HepG2 (cell line): ENCODE results near the gene SHISA5. TPM values are rescaled to one million over a fixed set of nuclear protein-coding genes. Genes with fewer than 3 reads are reported as not detected.

ENCODE experiments used
- DNMT3B ChIP-seq: conservative IDR thresholded peaks from 2 replicates; pipeline ENCODE4 v1.6.1; 2016; ENCODE audit warnings: missing biosample characterization, control low read depth
- PAX8 ChIP-seq: sonication (generic); formaldehyde crosslinking; IDR thresholded peaks from 2 replicates; pipeline ENCODE4 v1.8.0; 2022; ENCODE audit warnings: mild to moderate bottlenecking, missing genetic modification reagents, borderline replicate concordance
- POLR2A ChIP-seq, 2 experiments: IDR thresholded peaks; 2 replicates each; pipeline ENCODE4 v1.6.1; 2011; ENCODE audit warnings: low read depth in 2 of 2, low read length in 2 of 2, mild to moderate bottlenecking in 1 of 2, moderate library complexity in 1 of 2; ENCODE audit not compliant: insufficient read depth in 1 of 2
- REPIN1 ChIP-seq: sonication (generic); formaldehyde crosslinking; IDR thresholded peaks from 2 replicates; pipeline ENCODE4 v1.8.0; 2022; ENCODE audit warnings: missing genetic modification reagents, low read depth, mild to moderate bottlenecking, borderline replicate concordance
- RNF2 ChIP-seq: fragments of 450-650 bp; conservative IDR thresholded peaks from 2 replicates; pipeline ENCODE4 v1.6.1; 2016; ENCODE audit warnings: low read depth
- SMARCC2 ChIP-seq: fragments of 450-650 bp; IDR thresholded peaks from 2 replicates; pipeline ENCODE4 v1.6.1; 2017; ENCODE audit warnings: antibody characterized with exemption, mild to moderate bottlenecking
- ZNF605 ChIP-seq: sonication (generic); formaldehyde crosslinking; IDR thresholded peaks from 2 replicates; pipeline ENCODE4 v1.8.0; 2022; ENCODE audit warnings: mild to moderate bottlenecking, missing genetic modification reagents
- ZNF747 ChIP-seq: sonication (generic); formaldehyde crosslinking; IDR thresholded peaks from 2 replicates; pipeline ENCODE4 v1.8.1; 2023; ENCODE audit warnings: missing genetic modification reagents, mild to moderate bottlenecking, borderline replicate concordance
- polyA plus RNA-seq, 8 experiments: library from polyadenylated mRNA; depleted of rRNA in 3 of 8; stranded (reverse) in 7 of 8; unstranded in 1 of 8; fragments of >200 nt; fragmentation: Illumina TruSeq in 4 of 8; extraction: Trizol in 4 of 8; gene quantifications; 2 replicates each; pipeline versions ENCODE4 v1.2.1 to v1.2.3, GENCODE V29; 2011 to 2016; ENCODE audit warnings: low read depth in 4 of 8, missing spikeins in 1 of 8, mixed read lengths in 1 of 8; ENCODE audit not compliant: insufficient read depth in 1 of 8
- total RNA-seq, 5 experiments: library from RNA; depleted of rRNA; stranded (reverse); fragments of >200 nt; fragmentation: Illumina TruSeq; extraction: Trizol; gene quantifications; 2 replicates each; pipeline ENCODE4 v1.2.3, GENCODE V29; 2016; ENCODE audit warnings: low read depth in 1 of 5
- TF ChIP-seq, protein P1 (sequence below): sonication (generic); formaldehyde crosslinking; IDR thresholded peaks from 2 replicates; pipeline ENCODE4 v1.4.0; 2020; ENCODE audit warnings: missing genetic modification reagents, borderline replicate concordance
- TF ChIP-seq, protein P2 (sequence below), 2 experiments: sonication (generic) in 1 of 2; formaldehyde crosslinking in 1 of 2; IDR thresholded peaks; 2 replicates each; pipeline versions ENCODE4 v1.6.1 to v1.9.0; 2014 to 2022; ENCODE audit warnings: antibody characterized with exemption in 1 of 2, borderline replicate concordance in 1 of 2, inconsistent platforms in 1 of 2, low read depth in 1 of 2, missing genetic modification reagents in 1 of 2
- TF ChIP-seq, protein P3 (sequence below): IDR thresholded peaks from 2 replicates; pipeline ENCODE4 v1.6.1; 2018; ENCODE audit warnings: missing genetic modification reagents, mild to moderate bottlenecking, missing compliant biosample characterization
- TF ChIP-seq, protein P4 (sequence below): sonication (generic); formaldehyde crosslinking; IDR thresholded peaks from 2 replicates; pipeline ENCODE4 v1.5.0; 2020; ENCODE audit warnings: missing genetic modification reagents, mild to moderate bottlenecking, borderline replicate concordance
- TF ChIP-seq, protein P5 (sequence below): sonication (generic); formaldehyde crosslinking; IDR thresholded peaks from 2 replicates; pipeline ENCODE4 v1.8.1; 2023; ENCODE audit warnings: mild to moderate bottlenecking, missing genetic modification reagents

The SHISA5 gene
- total and polyA plus RNA-seq, 2 of the 13 experiments (the other 11 are each of a cell fraction or from before 2014, with no cell fraction given), result 75.8 to 91.4 TPM

DNA sequence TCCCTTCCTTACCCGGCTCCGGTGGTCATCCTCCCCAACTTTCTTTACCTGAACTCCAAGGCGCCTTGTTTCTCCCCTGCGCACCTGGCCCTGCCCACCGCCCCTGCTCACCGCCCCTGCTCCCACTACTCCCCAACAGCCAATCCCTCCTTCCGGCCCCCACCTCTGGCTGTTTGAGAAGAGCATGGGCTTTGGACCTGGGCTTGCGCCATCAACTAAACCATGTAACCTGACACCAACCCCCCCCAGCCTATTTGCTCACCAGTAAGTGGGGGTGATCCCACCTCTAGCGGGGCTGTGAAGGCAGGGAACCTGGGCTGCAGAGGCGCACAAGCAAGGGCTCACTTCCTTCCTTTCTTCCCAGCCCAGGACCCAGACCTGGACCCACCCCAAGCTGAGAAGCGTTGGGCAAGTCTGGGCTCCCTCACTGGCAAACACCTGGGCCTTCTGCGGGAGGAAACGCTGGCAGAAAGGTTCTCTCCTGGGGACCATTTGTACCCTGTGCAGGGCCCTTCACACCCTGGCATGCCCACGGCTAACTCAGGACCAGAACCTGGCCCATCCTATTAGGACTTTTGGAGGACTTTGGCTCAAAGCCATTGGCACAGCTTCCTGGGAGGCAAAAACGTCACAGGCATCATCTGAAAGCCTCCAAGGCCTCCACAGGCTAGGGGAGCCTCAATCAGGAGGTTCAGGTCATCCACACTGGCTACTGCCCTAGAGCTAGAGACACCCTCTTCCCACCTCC is 73.8 kb downstream of the SHISA5 start, which contains the start of gene PLXNB1 (continued):
- TF ChIP-seq, protein P1, sequence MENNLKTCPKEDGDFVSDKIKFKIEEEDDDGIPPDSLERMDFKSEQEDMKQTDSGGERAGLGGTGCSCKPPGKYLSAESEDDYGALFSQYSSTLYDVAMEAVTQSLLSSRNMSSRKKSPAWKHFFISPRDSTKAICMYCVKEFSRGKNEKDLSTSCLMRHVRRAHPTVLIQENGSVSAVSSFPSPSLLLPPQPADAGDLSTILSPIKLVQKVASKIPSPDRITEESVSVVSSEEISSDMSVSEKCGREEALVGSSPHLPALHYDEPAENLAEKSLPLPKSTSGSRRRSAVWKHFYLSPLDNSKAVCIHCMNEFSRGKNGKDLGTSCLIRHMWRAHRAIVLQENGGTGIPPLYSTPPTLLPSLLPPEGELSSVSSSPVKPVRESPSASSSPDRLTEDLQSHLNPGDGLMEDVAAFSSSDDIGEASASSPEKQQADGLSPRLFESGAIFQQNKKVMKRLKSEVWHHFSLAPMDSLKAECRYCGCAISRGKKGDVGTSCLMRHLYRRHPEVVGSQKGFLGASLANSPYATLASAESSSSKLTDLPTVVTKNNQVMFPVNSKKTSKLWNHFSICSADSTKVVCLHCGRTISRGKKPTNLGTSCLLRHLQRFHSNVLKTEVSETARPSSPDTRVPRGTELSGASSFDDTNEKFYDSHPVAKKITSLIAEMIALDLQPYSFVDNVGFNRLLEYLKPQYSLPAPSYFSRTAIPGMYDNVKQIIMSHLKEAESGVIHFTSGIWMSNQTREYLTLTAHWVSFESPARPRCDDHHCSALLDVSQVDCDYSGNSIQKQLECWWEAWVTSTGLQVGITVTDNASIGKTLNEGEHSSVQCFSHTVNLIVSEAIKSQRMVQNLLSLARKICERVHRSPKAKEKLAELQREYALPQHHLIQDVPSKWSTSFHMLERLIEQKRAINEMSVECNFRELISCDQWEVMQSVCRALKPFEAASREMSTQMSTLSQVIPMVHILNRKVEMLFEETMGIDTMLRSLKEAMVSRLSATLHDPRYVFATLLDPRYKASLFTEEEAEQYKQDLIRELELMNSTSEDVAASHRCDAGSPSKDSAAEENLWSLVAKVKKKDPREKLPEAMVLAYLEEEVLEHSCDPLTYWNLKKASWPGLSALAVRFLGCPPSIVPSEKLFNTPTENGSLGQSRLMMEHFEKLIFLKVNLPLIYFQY (CRISPR knock-in tag), result peak; percentile 68; the same call in 1 of the 2 replicates
- TF ChIP-seq ZNF747 (peak; percentile 94), DNMT3B (CRISPR knock-in tag) (no peak), REPIN1 (CRISPR knock-in tag) (peak; percentile 94), POLR2A (IDR thresholded peaks at IDR 0.05; ENCODE audit: insufficient read depth in 1 of 2, low read depth in 2 of 2, low read length in 2 of 2) (peak in 1 of 2 experiments; percentile 51; a peak in 2 of 4 replicates), RNF2 (no peak), SMARCC2 (0 out of 2 replicates have a peak, but pooled peaks have one; percentile 29), ZNF605 (peak; percentile 91), PAX8 (no peak)
- TF ChIP-seq, protein P2, sequence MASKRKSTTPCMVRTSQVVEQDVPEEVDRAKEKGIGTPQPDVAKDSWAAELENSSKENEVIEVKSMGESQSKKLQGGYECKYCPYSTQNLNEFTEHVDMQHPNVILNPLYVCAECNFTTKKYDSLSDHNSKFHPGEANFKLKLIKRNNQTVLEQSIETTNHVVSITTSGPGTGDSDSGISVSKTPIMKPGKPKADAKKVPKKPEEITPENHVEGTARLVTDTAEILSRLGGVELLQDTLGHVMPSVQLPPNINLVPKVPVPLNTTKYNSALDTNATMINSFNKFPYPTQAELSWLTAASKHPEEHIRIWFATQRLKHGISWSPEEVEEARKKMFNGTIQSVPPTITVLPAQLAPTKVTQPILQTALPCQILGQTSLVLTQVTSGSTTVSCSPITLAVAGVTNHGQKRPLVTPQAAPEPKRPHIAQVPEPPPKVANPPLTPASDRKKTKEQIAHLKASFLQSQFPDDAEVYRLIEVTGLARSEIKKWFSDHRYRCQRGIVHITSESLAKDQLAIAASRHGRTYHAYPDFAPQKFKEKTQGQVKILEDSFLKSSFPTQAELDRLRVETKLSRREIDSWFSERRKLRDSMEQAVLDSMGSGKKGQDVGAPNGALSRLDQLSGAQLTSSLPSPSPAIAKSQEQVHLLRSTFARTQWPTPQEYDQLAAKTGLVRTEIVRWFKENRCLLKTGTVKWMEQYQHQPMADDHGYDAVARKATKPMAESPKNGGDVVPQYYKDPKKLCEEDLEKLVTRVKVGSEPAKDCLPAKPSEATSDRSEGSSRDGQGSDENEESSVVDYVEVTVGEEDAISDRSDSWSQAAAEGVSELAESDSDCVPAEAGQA (IDR thresholded peaks at IDR 0.05; ENCODE audit: low read depth), result no peak
- TF ChIP-seq, protein P2 (CRISPR knock-in tag; IDR thresholded peaks at IDR 0.05; ENCODE audit: borderline replicate concordance), result no peak
- TF ChIP-seq, protein P3, sequence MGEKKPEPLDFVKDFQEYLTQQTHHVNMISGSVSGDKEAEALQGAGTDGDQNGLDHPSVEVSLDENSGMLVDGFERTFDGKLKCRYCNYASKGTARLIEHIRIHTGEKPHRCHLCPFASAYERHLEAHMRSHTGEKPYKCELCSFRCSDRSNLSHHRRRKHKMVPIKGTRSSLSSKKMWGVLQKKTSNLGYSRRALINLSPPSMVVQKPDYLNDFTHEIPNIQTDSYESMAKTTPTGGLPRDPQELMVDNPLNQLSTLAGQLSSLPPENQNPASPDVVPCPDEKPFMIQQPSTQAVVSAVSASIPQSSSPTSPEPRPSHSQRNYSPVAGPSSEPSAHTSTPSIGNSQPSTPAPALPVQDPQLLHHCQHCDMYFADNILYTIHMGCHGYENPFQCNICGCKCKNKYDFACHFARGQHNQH (CRISPR knock-in tag), result peak; percentile 84
- TF ChIP-seq, protein P4, sequence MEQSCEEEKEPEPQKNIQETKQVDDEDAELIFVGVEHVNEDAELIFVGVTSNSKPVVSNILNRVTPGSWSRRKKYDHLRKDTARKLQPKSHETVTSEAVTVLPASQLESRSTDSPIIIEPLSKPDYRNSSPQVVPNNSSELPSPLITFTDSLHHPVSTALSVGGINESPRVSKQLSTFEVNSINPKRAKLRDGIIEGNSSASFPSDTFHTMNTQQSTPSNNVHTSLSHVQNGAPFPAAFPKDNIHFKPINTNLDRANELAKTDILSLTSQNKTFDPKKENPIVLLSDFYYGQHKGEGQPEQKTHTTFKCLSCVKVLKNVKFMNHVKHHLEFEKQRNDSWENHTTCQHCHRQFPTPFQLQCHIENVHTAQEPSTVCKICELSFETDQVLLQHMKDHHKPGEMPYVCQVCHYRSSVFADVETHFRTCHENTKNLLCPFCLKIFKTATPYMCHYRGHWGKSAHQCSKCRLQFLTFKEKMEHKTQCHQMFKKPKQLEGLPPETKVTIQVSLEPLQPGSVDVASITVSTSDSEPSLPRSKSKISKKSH (CRISPR knock-in tag), result peak; percentile 36; the same call in 1 of the 2 replicates
- TF ChIP-seq, protein P5, sequence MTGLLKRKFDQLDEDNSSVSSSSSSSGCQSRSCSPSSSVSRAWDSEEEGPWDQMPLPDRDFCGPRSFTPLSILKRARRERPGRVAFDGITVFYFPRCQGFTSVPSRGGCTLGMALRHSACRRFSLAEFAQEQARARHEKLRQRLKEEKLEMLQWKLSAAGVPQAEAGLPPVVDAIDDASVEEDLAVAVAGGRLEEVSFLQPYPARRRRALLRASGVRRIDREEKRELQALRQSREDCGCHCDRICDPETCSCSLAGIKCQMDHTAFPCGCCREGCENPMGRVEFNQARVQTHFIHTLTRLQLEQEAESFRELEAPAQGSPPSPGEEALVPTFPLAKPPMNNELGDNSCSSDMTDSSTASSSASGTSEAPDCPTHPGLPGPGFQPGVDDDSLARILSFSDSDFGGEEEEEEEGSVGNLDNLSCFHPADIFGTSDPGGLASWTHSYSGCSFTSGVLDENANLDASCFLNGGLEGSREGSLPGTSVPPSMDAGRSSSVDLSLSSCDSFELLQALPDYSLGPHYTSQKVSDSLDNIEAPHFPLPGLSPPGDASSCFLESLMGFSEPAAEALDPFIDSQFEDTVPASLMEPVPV (CRISPR knock-in tag), result peak; percentile 68; the same call in 1 of the 2 replicates
